K562 (cell line): ENCODE measurements around the gene SPATA3. TPM values are rescaled to one million over a fixed set of nuclear protein-coding genes. Genes with fewer than 3 reads are reported as not detected.

ENCODE experiments used
- DDX20 ChIP-seq: fragments of 450-650 bp; IDR thresholded peaks from 2 replicates; pipeline ENCODE4 v1.6.1; 2016; ENCODE audit warnings: missing genetic modification characterization, low read depth, mild to moderate bottlenecking, missing compliant biosample characterization, moderate library complexity
- ETV1 ChIP-seq: fragments of 450-650 bp; conservative IDR thresholded peaks from 2 replicates; pipeline ENCODE4 v1.6.1; 2016; ENCODE audit warnings: missing genetic modification characterization, control low read depth, low read depth, missing compliant biosample characterization
- ETV5 ChIP-seq: sonication (generic); formaldehyde crosslinking; IDR thresholded peaks from 2 replicates; pipeline ENCODE4 v1.4.0; 2020; ENCODE audit warnings: low read depth, mild to moderate bottlenecking, missing genetic modification reagents
- GTF2E2 ChIP-seq: fragments of 200-800 bp; sonication (Bioruptor generic); IDR thresholded peaks from 2 replicates; pipeline ENCODE4 v1.6.1; 2016; ENCODE audit warnings: missing genetic modification characterization, missing compliant biosample characterization
- HDAC3 ChIP-seq: fragments of 450-650 bp; IDR thresholded peaks from 2 replicates; pipeline ENCODE4 v1.6.1; 2018; ENCODE audit warnings: borderline replicate concordance, mild to moderate bottlenecking, moderate library complexity; ENCODE audit not compliant: partially characterized antibody
- HDAC6 ChIP-seq: IDR thresholded peaks from 2 replicates; pipeline ENCODE4 v1.6.1; 2012; ENCODE audit warnings: low read depth, mild to moderate bottlenecking, control low read depth, inconsistent platforms, low read length, moderate library complexity
- LCOR ChIP-seq: sonication (generic); formaldehyde crosslinking; IDR thresholded peaks from 2 replicates; pipeline ENCODE4 v1.8.0; 2022; ENCODE audit warnings: mild to moderate bottlenecking, missing genetic modification reagents
- LEF1 ChIP-seq: fragments of 450-650 bp; IDR thresholded peaks from 2 replicates; pipeline ENCODE4 v1.6.1; 2016; ENCODE audit warnings: mild to moderate bottlenecking
- MTA2 ChIP-seq: fragments of 450-650 bp; IDR thresholded peaks from 2 replicates; pipeline ENCODE4 v1.6.1; 2016; ENCODE audit warnings: low read depth
- NFIX ChIP-seq: fragments of 250-450 bp; sonication (Bioruptor Pico); IDR thresholded peaks from 2 replicates; pipeline ENCODE4 v1.4.0; 2020; ENCODE audit warnings: low read depth, mild to moderate bottlenecking, moderate library complexity
- NFYB ChIP-seq: IDR thresholded peaks from 2 replicates; pipeline ENCODE4 v1.6.1; 2011; ENCODE audit warnings: mild to moderate bottlenecking, moderate library complexity; ENCODE audit not compliant: insufficient read length; ENCODE audit errors: extremely low read depth
- NRF1 ChIP-seq, 2 experiments: fragments of 450-650 bp; IDR thresholded peaks in 1 of 2; conservative IDR thresholded peaks in 1 of 2; 2 replicates each; pipeline ENCODE4 v1.6.1; 2014; ENCODE audit warnings: mild to moderate bottlenecking in 2 of 2
- OTX1 ChIP-seq: fragments of 450-650 bp; formaldehyde crosslinking; IDR thresholded peaks from 2 replicates; pipeline ENCODE4 v1.4.0; 2022; ENCODE audit warnings: mild to moderate bottlenecking
- POLR2B ChIP-seq: fragments of 450-650 bp; IDR thresholded peaks from 2 replicates; pipeline ENCODE4 v1.6.1; 2018; ENCODE audit warnings: low read depth; ENCODE audit not compliant: partially characterized antibody
- POLR3G ChIP-seq: IDR thresholded peaks from 2 replicates; pipeline ENCODE4 v1.6.1; 2011; ENCODE audit not compliant: insufficient read length, insufficient replicate concordance; ENCODE audit errors: extremely low read depth
- RBM39 ChIP-seq: fragments of 200-400 bp; formaldehyde crosslinking; optimal IDR thresholded peaks from 2 replicates; pipeline ENCODE3; 2018; ENCODE audit warnings: low read depth, low read length
- SMARCA4 ChIP-seq: fragments of 450-650 bp; IDR thresholded peaks from 2 replicates; pipeline ENCODE4 v1.6.1; 2016
- TBP ChIP-seq: optimal IDR thresholded peaks from 2 replicates; pipeline ENCODE3; 2011; ENCODE audit warnings: low read depth, low read length, improper control_type of control experiment
- ZNF316 ChIP-seq: fragments of 450-650 bp; IDR thresholded peaks from 2 replicates; pipeline ENCODE4 v1.6.1; 2016
- ZNF408 ChIP-seq: fragments of 250-450 bp; sonication (Bioruptor Pico); IDR thresholded peaks from 2 replicates; pipeline ENCODE4 v1.4.0; 2020; ENCODE audit warnings: low read depth, mild to moderate bottlenecking, moderate library complexity
- polyA plus RNA-seq, 8 experiments: library from polyadenylated mRNA; depleted of rRNA in 4 of 8; stranded (reverse) in 5 of 8; unstranded in 3 of 8; fragments of >200 nt; fragmentation: Nextera tagmentation in 2 of 8; fragmentation: Illumina TruSeq in 1 of 8; extraction: Ambion mirVana in 2 of 8; extraction: Trizol in 1 of 8; gene quantifications; 2 replicates each; pipeline versions ENCODE4 v1.2.1 to v1.2.3, GENCODE V29; 2011 to 2014; ENCODE audit warnings: inconsistent platforms in 1 of 8, missing spikeins in 1 of 8
- total RNA-seq, 7 experiments: library from RNA; depleted of rRNA in 6 of 7; stranded (reverse); fragments of >200 nt in 6 of 7; fragmentation: Illumina TruSeq in 2 of 7; extraction: Trizol in 2 of 7; gene quantifications; 2 replicates each; pipeline versions ENCODE4 v1.2.1 to v1.2.3, GENCODE V29; 2011 to 2021; ENCODE audit warnings: low replicate concordance in 1 of 7
- TF ChIP-seq, protein P1 (sequence below): fragments of 200-400 bp; formaldehyde crosslinking; IDR thresholded peaks from 2 replicates; pipeline ENCODE4 v1.6.1; 2017; ENCODE audit warnings: mild to moderate bottlenecking, low read depth, low read length, moderate library complexity
- TF ChIP-seq, protein P2 (sequence below): fragments of 200-800 bp; sonication (Bioruptor generic); IDR thresholded peaks from 2 replicates; pipeline ENCODE4 v1.6.1; 2017; ENCODE audit warnings: missing genetic modification characterization, missing compliant biosample characterization
- TF ChIP-seq, protein P3 (sequence below): fragments of 250-450 bp; sonication (Bioruptor Pico); IDR thresholded peaks from 2 replicates; pipeline ENCODE4 v1.4.0; 2020

SPATA3 gene
- total and polyA plus RNA-seq, 9 of the 15 experiments (the other 6 are each of a cell fraction or from before 2014, with no cell fraction given): not detected

DNA sequence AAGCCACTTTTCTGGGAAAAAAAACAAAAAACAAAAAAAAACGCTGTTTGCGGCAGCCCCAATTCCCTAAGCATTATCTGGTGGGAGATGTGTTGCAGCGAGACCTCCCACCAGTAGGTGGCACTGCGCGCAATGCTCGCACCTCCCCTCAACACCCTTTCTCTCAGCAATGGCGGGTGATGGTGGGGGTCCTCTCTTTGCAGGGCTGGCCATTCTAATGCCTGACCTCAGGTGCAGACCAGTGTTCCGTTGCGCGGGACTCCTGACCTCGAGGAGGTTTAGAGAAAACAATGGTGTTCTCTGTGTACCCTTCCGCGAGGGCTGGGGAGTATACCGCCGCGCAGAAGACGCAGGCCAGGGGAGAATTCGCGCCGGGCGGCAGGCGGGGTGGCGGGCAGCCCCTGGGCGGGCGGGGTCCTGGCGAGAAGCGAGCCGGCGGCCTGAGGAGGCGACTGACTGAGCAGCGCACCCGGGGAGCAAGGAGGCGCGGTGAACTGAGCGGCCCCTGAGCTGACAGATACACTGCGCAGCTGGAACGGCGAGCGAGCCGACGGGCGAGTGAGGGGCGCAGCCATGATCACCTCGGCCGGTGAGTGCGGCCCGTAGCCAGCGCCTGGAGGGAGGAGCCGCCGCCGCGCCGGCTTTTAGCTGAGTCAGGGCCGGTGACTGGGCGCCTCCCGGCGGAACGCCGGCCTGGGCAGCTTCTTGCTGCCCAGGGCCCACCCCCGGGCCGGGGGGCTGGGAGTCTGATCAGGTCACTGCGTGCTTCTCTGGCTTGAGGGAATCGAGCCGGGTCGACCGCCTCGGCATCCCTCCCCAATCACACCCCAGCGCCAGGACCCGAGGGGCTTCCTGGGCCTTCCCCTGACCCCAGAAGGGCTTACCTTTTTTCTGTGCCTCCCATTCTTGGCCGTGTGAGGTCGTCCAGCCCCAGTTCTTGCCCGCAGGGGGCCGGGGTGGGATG lies 60.8 kb downstream of the SPATA3 start, which contains the start of gene PSMD1 (continued):
- TF ChIP-seq RBM39: no peak
- no peak for TF ChIP-seq HDAC6
- no peak for TF ChIP-seq LEF1
- TF ChIP-seq HDAC3: no peak
- TF ChIP-seq TBP: no peak
- no peak for TF ChIP-seq NFYB
- no peak for TF ChIP-seq ETV1 (tag)
- TF ChIP-seq GTF2E2: peak; percentile 52; the same call in 1 of the 2 replicates
- no peak for TF ChIP-seq DDX20
- TF ChIP-seq, protein P1, sequence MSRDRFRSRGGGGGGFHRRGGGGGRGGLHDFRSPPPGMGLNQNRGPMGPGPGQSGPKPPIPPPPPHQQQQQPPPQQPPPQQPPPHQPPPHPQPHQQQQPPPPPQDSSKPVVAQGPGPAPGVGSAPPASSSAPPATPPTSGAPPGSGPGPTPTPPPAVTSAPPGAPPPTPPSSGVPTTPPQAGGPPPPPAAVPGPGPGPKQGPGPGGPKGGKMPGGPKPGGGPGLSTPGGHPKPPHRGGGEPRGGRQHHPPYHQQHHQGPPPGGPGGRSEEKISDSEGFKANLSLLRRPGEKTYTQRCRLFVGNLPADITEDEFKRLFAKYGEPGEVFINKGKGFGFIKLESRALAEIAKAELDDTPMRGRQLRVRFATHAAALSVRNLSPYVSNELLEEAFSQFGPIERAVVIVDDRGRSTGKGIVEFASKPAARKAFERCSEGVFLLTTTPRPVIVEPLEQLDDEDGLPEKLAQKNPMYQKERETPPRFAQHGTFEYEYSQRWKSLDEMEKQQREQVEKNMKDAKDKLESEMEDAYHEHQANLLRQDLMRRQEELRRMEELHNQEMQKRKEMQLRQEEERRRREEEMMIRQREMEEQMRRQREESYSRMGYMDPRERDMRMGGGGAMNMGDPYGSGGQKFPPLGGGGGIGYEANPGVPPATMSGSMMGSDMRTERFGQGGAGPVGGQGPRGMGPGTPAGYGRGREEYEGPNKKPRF: no peak
- TF ChIP-seq ZNF408 (CRISPR knock-in tag): no peak
- peak; percentile 97 for TF ChIP-seq ZNF316
- TF ChIP-seq, protein P2, sequence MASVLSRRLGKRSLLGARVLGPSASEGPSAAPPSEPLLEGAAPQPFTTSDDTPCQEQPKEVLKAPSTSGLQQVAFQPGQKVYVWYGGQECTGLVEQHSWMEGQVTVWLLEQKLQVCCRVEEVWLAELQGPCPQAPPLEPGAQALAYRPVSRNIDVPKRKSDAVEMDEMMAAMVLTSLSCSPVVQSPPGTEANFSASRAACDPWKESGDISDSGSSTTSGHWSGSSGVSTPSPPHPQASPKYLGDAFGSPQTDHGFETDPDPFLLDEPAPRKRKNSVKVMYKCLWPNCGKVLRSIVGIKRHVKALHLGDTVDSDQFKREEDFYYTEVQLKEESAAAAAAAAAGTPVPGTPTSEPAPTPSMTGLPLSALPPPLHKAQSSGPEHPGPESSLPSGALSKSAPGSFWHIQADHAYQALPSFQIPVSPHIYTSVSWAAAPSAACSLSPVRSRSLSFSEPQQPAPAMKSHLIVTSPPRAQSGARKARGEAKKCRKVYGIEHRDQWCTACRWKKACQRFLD (CRISPR knock-in tag): no peak
- peak; percentile 60 to 66 for TF ChIP-seq NRF1 (conservative IDR thresholded peaks at IDR 0.05 in 1 of 2, IDR thresholded peaks at IDR 0.05 in 1 of 2)
- TF ChIP-seq, protein P3, sequence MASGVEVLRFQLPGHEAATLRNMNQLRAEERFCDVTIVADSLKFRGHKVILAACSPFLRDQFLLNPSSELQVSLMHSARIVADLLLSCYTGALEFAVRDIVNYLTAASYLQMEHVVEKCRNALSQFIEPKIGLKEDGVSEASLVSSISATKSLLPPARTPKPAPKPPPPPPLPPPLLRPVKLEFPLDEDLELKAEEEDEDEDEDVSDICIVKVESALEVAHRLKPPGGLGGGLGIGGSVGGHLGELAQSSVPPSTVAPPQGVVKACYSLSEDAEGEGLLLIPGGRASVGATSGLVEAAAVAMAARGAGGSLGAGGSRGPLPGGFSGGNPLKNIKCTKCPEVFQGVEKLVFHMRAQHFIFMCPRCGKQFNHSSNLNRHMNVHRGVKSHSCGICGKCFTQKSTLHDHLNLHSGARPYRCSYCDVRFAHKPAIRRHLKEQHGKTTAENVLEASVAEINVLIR: no peak
- TF ChIP-seq SMARCA4: no peak
- TF ChIP-seq NFIX: no peak
- no peak for TF ChIP-seq MTA2
- no peak for TF ChIP-seq OTX1 (CRISPR knock-in tag)
- TF ChIP-seq ETV5 (CRISPR knock-in tag): no peak
- no peak for TF ChIP-seq LCOR (CRISPR knock-in tag)
- peak; percentile 64 for TF ChIP-seq POLR2B
- TF ChIP-seq POLR3G: no peak
